Measurements from ENCODE around the gene HOXA6. TPM values are rescaled to one million over a fixed set of nuclear protein-coding genes. Genes with fewer than 3 reads are reported as not detected.
A peak's percentile ranks its signal among the peaks of the same experiment; 100 is the strongest.

The HOXA6 gene
- total RNA-seq, 1 donor from 2014 or later = 6.5 TPM

GRCh38 chr7:27177795-27178320 lies 30.3 kb upstream of the HOXA6 start:
- H3K9me3 ChIP-seq = no peaks in the 10 kb centered on the region
- H3K27ac ChIP-seq = no peak overlapping the region
- ATAC-seq (no peak), DNase-seq (peak; percentile 3)
- no peak for TF ChIP-seq CTCF (IDR thresholded peaks at IDR 0.05)
- H3K36me3 ChIP-seq = no peaks in the 10 kb centered on the region
- peaks cover 100% of the 10 kb centered on the region for H3K27me3 ChIP-seq
- intact Hi-C loops (cut with DNase I) = no loop called here
- peaks cover 17% of the 10 kb centered on the region for H3K4me1 ChIP-seq
- no peak overlapping the region for H3K4me3 ChIP-seq

DNA sequence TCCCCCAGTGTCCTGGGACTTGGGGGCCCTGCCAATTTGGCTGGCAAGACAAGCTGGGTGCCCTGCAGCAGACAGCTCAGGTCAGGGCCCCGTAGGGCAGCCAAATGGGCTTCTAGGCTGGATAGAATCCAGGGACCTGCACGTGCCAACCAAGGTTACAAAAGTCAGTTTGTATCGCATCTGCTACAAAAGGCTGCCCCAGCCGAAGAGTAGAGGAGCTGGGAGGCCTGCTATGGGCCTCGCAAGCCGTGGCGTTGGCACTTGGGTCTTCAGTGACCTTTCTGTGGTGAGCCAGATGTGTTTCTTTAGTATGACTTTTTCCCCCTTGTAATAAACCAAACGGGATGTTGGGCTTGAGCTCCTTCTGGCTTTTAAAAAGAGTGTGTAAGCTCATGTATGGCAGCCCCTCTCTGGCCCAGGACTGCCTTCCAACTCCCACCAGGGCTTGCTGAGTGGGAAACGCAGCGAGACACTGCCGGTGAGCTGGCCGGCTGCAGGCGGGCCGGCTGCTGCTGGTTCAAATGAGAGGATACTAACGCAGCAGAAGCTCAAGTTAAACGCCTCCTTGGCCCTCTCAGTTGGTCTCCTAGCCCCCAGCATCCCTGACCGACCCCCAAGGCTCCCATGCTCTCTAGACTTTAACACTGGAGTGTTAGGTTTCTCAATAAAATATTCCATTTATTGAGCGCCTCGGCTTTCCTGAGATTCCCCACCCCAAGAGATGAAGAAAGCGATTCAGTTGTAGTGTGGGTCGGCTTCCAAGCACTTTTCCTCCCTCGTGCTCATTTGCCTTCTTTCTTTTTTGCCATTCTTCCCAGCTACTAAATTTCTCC lies 29.6 kb upstream of the HOXA6 start:
- H3K36me3 ChIP-seq = no peaks in the 10 kb centered on the region
- DNase-seq (peak; percentile 40), ATAC-seq (no peak)
- H3K27me3 ChIP-seq = peaks cover 100% of the 10 kb centered on the region
- TF ChIP-seq CTCF (IDR thresholded peaks at IDR 0.05) = no peak
- H3K4me3 ChIP-seq = no peak overlapping the region
- no peak overlapping the region for H3K27ac ChIP-seq
- no peaks in the 10 kb centered on the region for H3K9me3 ChIP-seq
- peaks cover 21% of the 10 kb centered on the region for H3K4me1 ChIP-seq
- intact Hi-C loops (cut with DNase I) = no loop called here

- intact Hi-C loops (cut with DNase I) = no loop called here
- H3K27ac ChIP-seq = no peak overlapping the region
- no peaks in the 10 kb centered on the region for H3K36me3 ChIP-seq
- ATAC-seq (no peak), DNase-seq (no peak)
- no peak for TF ChIP-seq CTCF (IDR thresholded peaks at IDR 0.05)
- H3K27me3 ChIP-seq = peaks cover 100% of the 10 kb centered on the region
- peaks cover 21% of the 10 kb centered on the region for H3K4me1 ChIP-seq
- no peak overlapping the region for H3K4me3 ChIP-seq
- H3K9me3 ChIP-seq = no peaks in the 10 kb centered on the region
Observed at GRCh38 chr7:27176524-27176845, 28.9 kb upstream of the HOXA6 start.

DNA sequence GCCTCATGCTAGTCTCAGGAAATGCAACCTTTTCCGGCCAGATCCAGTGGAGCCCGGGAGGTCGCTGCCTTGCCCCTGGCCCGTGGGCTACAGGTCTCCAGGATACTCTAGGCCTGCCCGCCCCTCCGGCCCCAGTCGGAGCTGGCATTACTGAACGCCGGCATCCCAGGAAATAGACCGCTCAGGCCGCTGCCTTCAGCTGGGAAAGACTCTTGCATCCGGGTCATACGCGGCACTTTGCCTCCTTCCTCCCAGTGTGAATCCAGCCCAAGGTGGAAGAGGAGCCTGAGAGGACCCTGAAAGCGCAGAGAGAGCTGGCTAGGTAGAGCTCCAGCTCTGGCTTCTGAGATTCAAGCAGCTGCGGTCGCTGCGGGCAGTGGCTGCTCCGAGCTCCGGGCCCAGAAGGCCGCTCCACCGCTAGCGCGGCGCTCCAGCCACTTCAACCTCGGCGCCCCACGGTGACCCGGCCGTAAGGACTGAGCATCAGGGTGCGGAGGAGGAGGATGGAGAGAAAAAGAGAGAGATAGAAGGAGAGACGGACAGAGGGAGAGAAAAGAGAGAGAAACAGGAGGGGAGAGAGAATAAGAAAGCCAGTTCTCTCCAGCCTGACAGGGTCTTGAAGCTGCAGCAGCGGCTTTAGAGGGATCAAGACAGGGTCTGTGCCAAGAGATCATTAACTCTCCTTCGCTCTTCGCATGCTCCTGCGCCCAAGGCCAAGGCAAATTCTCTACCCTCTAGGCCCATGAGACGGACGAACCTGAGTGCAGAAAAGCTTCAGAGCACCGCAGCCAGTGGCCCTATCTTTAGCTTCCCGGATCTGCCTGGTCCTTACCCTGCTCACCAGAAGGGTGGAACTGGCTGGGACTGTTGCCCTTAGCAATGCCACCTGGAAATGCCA lies 28.3 kb upstream of the HOXA6 start:
- no peak overlapping the region for H3K4me3 ChIP-seq
- no peak for TF ChIP-seq CTCF (IDR thresholded peaks at IDR 0.05)
- peaks cover 100% of the 10 kb centered on the region for H3K27me3 ChIP-seq
- intact Hi-C loops (cut with DNase I) = no loop called here
- DNase-seq = peak; percentile 55
- no peak for ATAC-seq
- H3K4me1 ChIP-seq = peaks cover 21% of the 10 kb centered on the region
- no peaks in the 10 kb centered on the region for H3K9me3 ChIP-seq
- no peak overlapping the region for H3K27ac ChIP-seq
- H3K36me3 ChIP-seq = no peaks in the 10 kb centered on the region

GRCh38 chr7:27174874-27175625 lies 27.5 kb upstream of the HOXA6 start:
- Histone ChIP-seq H3K4me3 (no peak overlapping the region), H3K9me3 (no peaks in the 10 kb centered on the region), H3K27me3 (peaks cover 100% of the 10 kb centered on the region), H3K4me1 (peaks cover 21% of the 10 kb centered on the region), H3K36me3 (no peaks in the 10 kb centered on the region), H3K27ac (no peak overlapping the region)
- intact Hi-C loops (cut with DNase I) = no loop called here
- DNase-seq = peak; percentile 52
- no peak for TF ChIP-seq CTCF (IDR thresholded peaks at IDR 0.05)
- no peak for ATAC-seq
